Small intestine (tissue), 4 donors: ENCODE results near the gene SNX14. TPM values are rescaled to one million over a fixed set of nuclear protein-coding genes. Genes with fewer than 3 reads are reported as not detected.

Experiments
- polyA plus RNA-seq, 4 donors: library from polyadenylated mRNA; stranded (reverse) in 3 of 4; unstranded in 1 of 4; fragments of 200-250 nt in 3 of 4; fragments of 120-200 nt in 1 of 4; gene quantifications; one replicate each; pipeline versions ENCODE4 v1.2.1 to v1.2.3, GENCODE V29; 2013
- donor health status: healthy with polysubstance abuse.
- donor health status: Bipolar disorder and iron deficiency.
- donor health status: healthy.

Gene SNX14
- polyA plus RNA-seq, 4 donors, result 43.2 to 98.4 (median 54.0) TPM

Other genes with a start within 250 kb of the SNX14 start
- 10 to 100 TPM in 2 of 4 donors, 1 to 10 TPM in 2; 5.5 to 24.9 (median 8.8) TPM for gene NT5E, start 143.8 kb downstream of the SNX14 start, polyA plus RNA-seq
- 10 to 100 TPM; 23.0 to 96.6 (median 41.4) TPM for gene SYNCRIP, start 49.0 kb upstream of the SNX14 start, polyA plus RNA-seq